ENCODE measurements around the gene NF1. TPM values are rescaled to one million over a fixed set of nuclear protein-coding genes. Genes with fewer than 3 reads are reported as not detected.
"Not testable (repeated sequence)": the region's sequence is repeated elsewhere in the genome, so short reads cannot be mapped to it uniquely, and the experiment has no call there.

Gene NF1
- total and polyA plus RNA-seq, 2 donors (not counting 1 experiment from before 2014, with no cell fraction given) = 10.8 to 27.7 TPM

GRCh38 chr17:31089471-31089870, 5.3 kb upstream of the NF1 start:
- H3K4me1 ChIP-seq (ENCODE audit: control insufficient read depth in 2 of 2, insufficient read depth in 2 of 2, low read length in 2 of 2) = peaks cover 0 to 4% of the 10 kb centered on the region in 2 donors
- no peak overlapping the region for H3K4me3 Mint-ChIP-seq
- no peaks in the 10 kb centered on the region for H4K20me1 ChIP-seq (ENCODE audit: control insufficient read depth, insufficient read depth, low read length, poor library complexity, severe bottlenecking)
- TF ChIP-seq CTCF (IDR thresholded peaks at IDR 0.05) (no peak), EZH2 (IDR thresholded peaks at IDR 0.05; ENCODE audit: borderline replicate concordance, insufficient read depth, low read depth, low read length, poor library complexity, severe bottlenecking) (no peak)
- H3K9me3 ChIP-seq (ENCODE audit: control extremely low read depth in 1 of 3, control insufficient read depth in 2 of 3, insufficient read depth in 1 of 3, low read length in 2 of 3) = no peaks in the 10 kb centered on the region
- H2AFZ ChIP-seq (ENCODE audit: insufficient read depth, low read depth, low read length, poor library complexity, severe bottlenecking) = no peak overlapping the region
- no peak overlapping the region for H3K4me3 ChIP-seq (ENCODE audit: control extremely low read depth in 1 of 5, extremely low read depth in 1 of 5, insufficient read depth in 1 of 5, low read depth in 2 of 5, low read length in 4 of 5)
- no peaks in the 10 kb centered on the region for H3K4me1 Mint-ChIP-seq
- no peak overlapping the region for H3K27ac Mint-ChIP-seq
- no peaks in the 10 kb centered on the region for H3K79me2 ChIP-seq (ENCODE audit: control insufficient read depth, insufficient read depth, low read length)
- H3K27ac ChIP-seq (ENCODE audit: low read length in 2 of 2) = no peak overlapping the region
- CTCF ChIA-PET = interaction anchor here (1.4 kb wide), 1 partner anchor 10 kb away, joined by 4 read pairs; no protein-coding TSS in a partner anchor
- DNase-seq = no peak
- no peaks in the 10 kb centered on the region for H3K36me3 ChIP-seq (replicated peaks in 1 of 2; ENCODE audit: control extremely low read depth in 1 of 2, control insufficient read depth in 1 of 2, extremely low read depth in 1 of 2, insufficient read depth in 2 of 2, low read length in 1 of 2)
- no peak overlapping the region for H3K9ac ChIP-seq (ENCODE audit: low read length)
- intact Hi-C loops (cut with micrococcal nuclease) = no loop called here
- H3K9me3 Mint-ChIP-seq (ENCODE audit: insufficient read depth) = no peaks in the 10 kb centered on the region
- H3K4me2 ChIP-seq (replicated peaks; ENCODE audit: low read depth, low read length, poor library complexity, severe bottlenecking) = no peak overlapping the region
- H3K27me3 ChIP-seq (replicated peaks in 1 of 4; ENCODE audit: control extremely low read depth in 1 of 4, control insufficient read depth in 3 of 4, insufficient read depth in 4 of 4, low read length in 3 of 4) = no peaks in the 10 kb centered on the region
- no peak for ATAC-seq (ENCODE audit: low read depth)
- no peaks in the 10 kb centered on the region for H3K27me3 Mint-ChIP-seq
- POLR2A ChIA-PET = no interaction called here
- 96% methylated on average over 3 of the region's 3 CpGs for WGBS (ENCODE audit: insufficient coverage)

- H4K20me1 ChIP-seq (ENCODE audit: control insufficient read depth, insufficient read depth, low read length, poor library complexity, severe bottlenecking); H3K4me3 ChIP-seq (ENCODE audit: control extremely low read depth in 1 of 5, extremely low read depth in 1 of 5, insufficient read depth in 1 of 5, low read depth in 2 of 5, low read length in 4 of 5); DNase-seq; H3K27ac Mint-ChIP-seq; H3K4me3 Mint-ChIP-seq; H3K79me2 ChIP-seq (ENCODE audit: control insufficient read depth, insufficient read depth, low read length); ATAC-seq (ENCODE audit: low read depth); H3K9me3 ChIP-seq (ENCODE audit: control extremely low read depth in 1 of 3, control insufficient read depth in 2 of 3, insufficient read depth in 1 of 3, low read length in 2 of 3); H3K4me2 ChIP-seq (replicated peaks; ENCODE audit: low read depth, low read length, poor library complexity, severe bottlenecking); H3K4me1 ChIP-seq (ENCODE audit: control insufficient read depth in 2 of 2, insufficient read depth in 2 of 2, low read length in 2 of 2); H3K27ac ChIP-seq (ENCODE audit: low read length in 2 of 2); H3K9ac ChIP-seq (ENCODE audit: low read length); H3K4me1 Mint-ChIP-seq; POLR2A ChIA-PET; H3K9me3 Mint-ChIP-seq (ENCODE audit: insufficient read depth); H2AFZ ChIP-seq (ENCODE audit: insufficient read depth, low read depth, low read length, poor library complexity, severe bottlenecking); H3K36me3 ChIP-seq (replicated peaks in 1 of 2; ENCODE audit: control extremely low read depth in 1 of 2, control insufficient read depth in 1 of 2, extremely low read depth in 1 of 2, insufficient read depth in 2 of 2, low read length in 1 of 2); H3K27me3 Mint-ChIP-seq; H3K27me3 ChIP-seq (replicated peaks in 1 of 4; ENCODE audit: control extremely low read depth in 1 of 4, control insufficient read depth in 3 of 4, insufficient read depth in 4 of 4, low read length in 3 of 4): not testable (repeated sequence)
- WGBS (ENCODE audit: insufficient coverage) = 100% methylated on average over 1 of the region's 3 CpGs
- intact Hi-C loops (cut with micrococcal nuclease) = loop anchor here (10.0 kb wide), 3 partner anchors 126 to 284 kb away; partner anchors contain the start of gene EVI2B
- CTCF ChIA-PET = interaction anchor here (0.7 kb wide), 1 partner anchor 23 kb away, joined by 5 read pairs; no protein-coding TSS in a partner anchor
Observed at GRCh38 chr17:31090650-31091049, 4.1 kb upstream of the NF1 start.
